HAP-1 (cell line): Measurements from ENCODE around the gene IQCC.

Experiments used
- DNase-seq, 2 experiments: peaks; one replicate each; pipeline ENCODE4 v3.0.0-alpha.2; 2016 to 2020; ENCODE audit warnings: low spot score in 2 of 2
- H3K27me3 ChIP-seq: fragments of 250-450 bp; sonication (Bioruptor Pico); 2 replicates; pipeline ENCODE4 v1.5.1; 2020; ENCODE audit warnings: low read depth, mild to moderate bottlenecking, moderate library complexity
- H3K36me3 ChIP-seq: fragments of 250-450 bp; sonication (Bioruptor Pico); replicated peaks from 2 replicates; pipeline ENCODE4 v1.5.1; 2020; ENCODE audit warnings: mild to moderate bottlenecking
- H3K4me1 ChIP-seq: fragments of 250-450 bp; sonication (Bioruptor Pico); 2 replicates; pipeline ENCODE4 v1.5.1; 2020; ENCODE audit warnings: mild to moderate bottlenecking
- H3K4me3 ChIP-seq: fragments of 250-450 bp; sonication (Bioruptor Pico); 2 replicates; pipeline ENCODE4 v1.5.1; 2020; ENCODE audit warnings: mild to moderate bottlenecking, moderate library complexity
- H3K9me3 ChIP-seq: fragments of 250-450 bp; sonication (Bioruptor Pico); 2 replicates; pipeline ENCODE4 v1.5.1; 2020; ENCODE audit warnings: mild to moderate bottlenecking, moderate library complexity
- in situ Hi-C: fragments of 300-500 bp; cut with MboI; formaldehyde crosslinking; loops from 3 replicates; pipeline ENCODE4 v1.14.3; 2020; ENCODE audit warnings: low sequenced_read_pairs, inconsistent platforms, mixed read lengths

Gene IQCC

DNA sequence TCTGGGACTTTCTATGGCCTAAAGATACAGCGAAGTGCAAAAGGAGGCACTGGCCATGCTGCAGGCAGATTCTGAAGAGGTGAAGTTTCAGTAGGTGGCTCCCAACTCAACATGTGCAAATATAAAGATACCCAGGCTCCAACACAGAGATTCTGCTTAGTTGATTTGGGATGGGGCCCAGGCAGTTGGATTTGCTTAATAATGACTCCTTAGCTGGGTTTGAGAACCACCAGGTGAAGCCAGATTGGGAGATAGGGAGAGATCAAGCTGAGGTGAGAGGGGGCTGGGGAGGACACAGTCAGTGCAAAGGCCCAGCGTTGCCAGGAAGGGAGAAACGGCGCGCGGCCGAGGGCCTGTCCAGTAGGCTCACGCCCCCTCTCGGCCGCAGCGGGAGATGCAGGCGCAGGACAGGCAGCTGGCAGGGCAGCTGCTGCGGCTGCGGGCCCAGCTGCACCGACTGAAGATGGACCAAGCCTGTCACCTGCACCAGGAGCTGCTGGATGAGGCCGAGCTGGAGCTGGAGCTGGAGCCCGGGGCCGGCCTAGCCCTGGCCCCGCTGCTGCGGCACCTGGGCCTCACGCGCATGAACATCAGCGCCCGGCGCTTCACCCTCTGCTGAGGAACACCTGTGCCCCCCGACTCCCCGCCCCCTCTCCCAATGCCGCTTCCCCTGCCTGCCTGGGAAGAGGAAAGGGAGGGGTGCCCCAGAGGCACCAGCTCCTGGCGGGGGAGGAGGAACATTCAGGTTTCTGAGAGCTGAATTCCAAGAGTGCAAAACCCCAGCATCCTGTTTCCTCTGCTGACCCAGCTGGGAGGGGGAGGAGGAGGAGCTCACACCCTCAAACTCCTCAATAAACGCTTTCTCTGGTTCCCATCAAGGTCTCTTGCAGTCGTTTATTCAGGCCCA is 42.8 kb downstream of the IQCC start:
- H3K4me3 ChIP-seq, result no peak overlapping the region
- H3K4me1 ChIP-seq, result no peaks in the 10 kb centered on the region
- in situ Hi-C loops, result no loop called here
- peak; percentile 34 to 92 for DNase-seq
- H3K9me3 ChIP-seq, result no peaks in the 10 kb centered on the region
- no peaks in the 10 kb centered on the region for H3K36me3 ChIP-seq
- H3K27me3 ChIP-seq, result no peaks in the 10 kb centered on the region

DNA sequence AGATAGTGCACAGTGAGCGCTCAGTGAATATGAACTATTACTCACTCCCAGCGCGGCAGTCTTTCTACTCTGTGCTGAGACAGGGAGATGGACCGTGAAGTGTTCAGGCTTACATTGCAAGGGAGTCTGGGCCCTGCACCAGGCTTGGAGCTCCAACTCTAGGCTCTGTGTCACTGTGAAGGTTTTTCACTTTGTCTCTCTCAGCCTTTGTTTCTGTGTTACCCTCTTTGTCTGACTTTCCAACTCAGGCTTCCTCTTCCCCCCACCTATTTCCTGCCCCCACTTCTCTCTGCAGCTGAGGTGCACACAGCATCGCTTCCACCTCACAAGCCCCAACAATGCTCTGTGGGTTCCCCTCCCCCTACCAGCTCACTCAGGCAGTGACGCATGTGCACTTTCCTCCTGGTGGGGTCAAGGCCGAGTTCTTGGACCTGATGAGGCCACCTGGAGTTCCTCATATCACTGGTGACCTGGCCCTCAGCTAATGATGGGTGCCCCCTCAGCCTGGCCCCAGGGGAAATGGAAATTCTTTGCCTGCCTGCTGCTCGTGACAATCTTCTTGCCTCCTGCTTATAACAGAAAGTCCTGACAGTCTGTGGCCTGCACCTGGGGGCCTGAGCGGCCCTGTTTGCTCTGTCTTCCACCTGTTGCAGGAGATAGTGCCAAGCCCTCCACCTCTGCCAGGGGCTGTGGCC is 44.5 kb downstream of the IQCC start:
- no peaks in the 10 kb centered on the region for H3K36me3 ChIP-seq
- no peak overlapping the region for H3K4me3 ChIP-seq
- no peaks in the 10 kb centered on the region for H3K27me3 ChIP-seq
- H3K4me1 ChIP-seq, result no peaks in the 10 kb centered on the region
- no peak for DNase-seq
- in situ Hi-C loops, result no loop called here
- no peaks in the 10 kb centered on the region for H3K9me3 ChIP-seq

DNA sequence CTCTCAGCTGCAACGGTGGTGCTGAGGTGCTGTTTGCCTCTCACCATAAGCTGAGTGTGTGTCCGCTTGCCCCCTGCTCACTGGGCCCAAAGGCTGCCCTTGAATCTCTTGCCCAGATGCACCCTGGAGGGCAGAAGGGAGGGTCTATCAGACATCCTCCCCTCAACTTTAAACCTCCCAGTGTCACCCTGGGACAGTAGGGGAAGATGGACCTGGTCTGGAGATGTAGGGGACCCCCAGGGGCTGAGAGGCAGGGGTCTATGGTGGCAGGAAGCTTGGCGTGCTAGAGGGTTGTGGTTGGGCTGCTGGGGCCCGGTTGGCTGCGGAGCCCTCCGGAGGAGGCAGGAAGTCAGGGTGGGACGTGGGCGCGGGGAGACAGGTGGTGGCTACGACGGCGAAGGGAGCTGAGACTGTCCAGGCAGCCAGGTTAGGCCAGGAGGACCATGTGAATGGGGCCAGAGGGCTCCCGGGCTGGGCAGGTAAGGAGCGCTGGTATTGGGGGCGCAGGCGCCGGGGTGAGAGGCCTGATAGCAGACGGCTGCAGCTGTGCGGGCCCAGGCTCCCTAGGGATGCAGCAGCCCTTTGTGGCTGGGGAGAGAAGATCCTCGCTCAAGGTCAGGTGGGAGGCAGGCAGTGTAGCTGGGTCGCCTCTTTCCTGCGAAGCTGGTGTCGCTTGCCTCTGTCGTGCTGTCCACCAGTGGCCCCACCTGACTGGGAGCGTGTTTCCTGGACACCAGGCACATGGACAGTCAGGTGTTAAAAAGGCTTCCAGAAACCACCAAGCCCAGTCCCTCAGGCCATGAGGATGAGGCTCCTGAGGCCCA is 45.6 kb downstream of the IQCC start, which contains the start of gene LCK:
Gene LCK, plus strand, starts transcription at position 373 of the 824 bp plus-strand sequence. CDS start 23,065 bp downstream, outside the sequence.
- no peaks in the 10 kb centered on the region for H3K36me3 ChIP-seq
- H3K4me3 ChIP-seq, result no peak within 1 kb of the TSS
- no peaks in the 10 kb centered on the region for H3K9me3 ChIP-seq
- no peak for DNase-seq
- H3K4me1 ChIP-seq, result no peaks in the 10 kb centered on the region
- H3K27me3 ChIP-seq, result no peaks in the 10 kb centered on the region
- in situ Hi-C loops, result no loop called here

DNA sequence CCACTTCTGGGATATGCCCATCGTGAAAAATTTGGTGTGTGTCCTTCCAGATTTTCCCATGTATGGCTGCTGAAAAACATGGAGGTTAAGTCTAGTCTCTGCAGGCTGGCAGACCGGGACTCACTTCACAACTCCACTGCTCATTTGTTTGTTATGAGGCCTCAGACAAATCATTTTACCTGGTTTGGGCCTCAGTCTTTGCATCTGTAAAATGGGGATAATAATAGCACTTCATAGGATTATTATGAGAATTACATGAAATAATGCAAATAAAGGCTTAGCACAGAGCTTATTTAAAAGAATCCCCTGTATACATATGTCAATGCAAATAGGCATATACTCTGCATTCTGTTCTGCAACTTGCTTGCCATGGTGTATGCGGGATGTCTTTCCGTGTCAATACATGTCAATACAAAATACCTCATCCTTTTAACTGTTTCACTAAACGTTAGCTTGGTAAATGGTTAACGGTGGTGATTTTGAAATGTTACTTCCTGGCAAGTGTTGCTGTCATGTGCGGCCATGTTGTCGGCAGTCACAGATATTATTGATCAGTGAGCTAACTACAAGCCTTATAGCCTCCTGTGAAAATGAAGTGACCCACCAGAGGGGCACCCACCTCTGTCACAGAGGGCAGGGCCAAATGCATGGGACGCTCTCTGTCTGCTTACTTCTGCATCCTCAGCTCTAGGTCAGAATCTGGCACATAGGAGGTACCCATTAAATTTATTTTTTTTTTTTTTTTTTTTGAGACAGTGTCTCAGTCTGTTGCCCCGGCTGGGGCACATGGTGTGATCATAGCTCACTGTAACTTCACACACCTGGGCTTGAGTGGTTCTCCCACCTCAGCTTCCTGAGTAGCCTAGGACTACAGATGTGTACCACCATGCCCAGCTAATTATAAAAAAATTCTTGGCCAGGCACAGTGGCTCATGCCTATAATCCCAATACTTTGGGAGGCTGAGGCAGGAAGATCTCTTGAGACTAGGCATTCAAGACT is 49.9 kb downstream of the IQCC start:
- Histone ChIP-seq H3K36me3 (no peaks in the 10 kb centered on the region), H3K4me1 (no peaks in the 10 kb centered on the region), H3K27me3 (no peaks in the 10 kb centered on the region), H3K4me3 (no peak overlapping the region), H3K9me3 (no peaks in the 10 kb centered on the region)
- no peak for DNase-seq
- in situ Hi-C loops, result no loop called here

DNA sequence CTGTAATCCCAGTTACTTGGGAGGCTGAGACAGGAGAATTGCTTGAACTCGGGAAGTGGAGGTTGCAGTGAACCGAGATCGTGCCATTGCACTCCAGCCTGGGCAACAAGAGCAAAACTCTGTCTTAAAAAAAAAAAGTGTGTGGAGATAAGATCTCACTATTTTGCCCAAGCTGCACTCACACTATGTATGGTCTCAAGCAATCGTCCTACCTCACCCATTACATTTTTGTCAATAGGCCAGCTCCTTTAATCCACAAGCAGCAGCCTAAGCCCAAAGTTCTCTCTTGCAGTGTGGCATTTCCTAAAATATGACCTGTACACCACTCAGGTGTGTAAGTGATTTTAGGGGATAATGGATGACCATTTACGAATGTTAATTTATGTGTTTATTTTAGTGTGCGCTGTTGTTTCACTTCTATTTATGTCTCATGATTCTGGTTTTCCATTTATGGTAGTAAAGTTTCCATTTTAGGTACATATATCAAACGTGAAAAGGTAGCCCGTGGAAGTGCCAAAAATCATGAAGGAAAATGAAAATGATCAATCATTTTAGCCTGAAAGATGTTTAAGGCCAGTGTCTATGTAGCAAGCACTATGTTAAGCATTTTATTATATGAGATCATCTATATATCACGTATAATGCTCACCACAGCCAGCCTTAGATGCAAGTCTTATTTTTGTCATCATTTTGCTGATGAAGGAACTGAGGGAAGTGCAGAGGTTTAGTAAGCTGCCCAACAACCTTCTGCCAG is 51.2 kb downstream of the IQCC start:
- H3K4me1 ChIP-seq, result no peaks in the 10 kb centered on the region
- H3K4me3 ChIP-seq, result no peak overlapping the region
- in situ Hi-C loops, result no loop called here
- no peak for DNase-seq
- H3K9me3 ChIP-seq, result no peaks in the 10 kb centered on the region
- H3K36me3 ChIP-seq, result no peaks in the 10 kb centered on the region
- H3K27me3 ChIP-seq, result no peaks in the 10 kb centered on the region

DNA sequence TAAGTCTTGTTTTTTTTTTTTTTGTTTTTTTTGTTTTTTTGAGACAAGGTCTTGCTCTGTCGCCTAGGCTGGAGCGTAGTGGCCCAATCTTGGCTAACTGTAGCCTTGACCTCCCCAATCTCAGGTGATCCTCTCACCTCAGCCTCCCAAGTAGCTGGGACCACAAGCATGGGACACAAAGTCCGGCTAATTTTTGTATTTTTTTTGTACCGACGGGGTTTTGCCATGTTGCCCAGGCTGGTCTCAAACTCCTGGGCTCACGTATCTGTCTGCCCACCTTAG is 51.7 kb downstream of the IQCC start:
- H3K4me3 ChIP-seq, result no peak overlapping the region

More for the DNA sequence above, 51.7 kb downstream of the IQCC start:
- H3K4me1 ChIP-seq, result no peaks in the 10 kb centered on the region
- DNase-seq, result no peak
- no peaks in the 10 kb centered on the region for H3K36me3 ChIP-seq
- H3K9me3 ChIP-seq, result no peaks in the 10 kb centered on the region
- no peaks in the 10 kb centered on the region for H3K27me3 ChIP-seq
- in situ Hi-C loops, result no loop called here
